Ammon's horn (tissue), 1 donor: Measurements from ENCODE around the gene ELFN1.

Experiments
- DNase-seq: peaks from one replicate; pipeline ENCODE4 v3.0.0-alpha.2; 2016; ENCODE audit warnings: low spot score

The ELFN1 gene

GRCh38 chr7:1675673-1676549, 5.8 kb downstream of the ELFN1 start:
- no peak for DNase-seq

GRCh38 chr7:1676550-1677078, 6.5 kb downstream of the ELFN1 start:
- no peak for DNase-seq

- DNase-seq: no peak
These were observed 7.4 kb downstream of the ELFN1 start for GRCh38 chr7:1677206-1678080.

GRCh38 chr7:1678081-1678543, 8.0 kb downstream of the ELFN1 start:
- no peak for DNase-seq

DNA sequence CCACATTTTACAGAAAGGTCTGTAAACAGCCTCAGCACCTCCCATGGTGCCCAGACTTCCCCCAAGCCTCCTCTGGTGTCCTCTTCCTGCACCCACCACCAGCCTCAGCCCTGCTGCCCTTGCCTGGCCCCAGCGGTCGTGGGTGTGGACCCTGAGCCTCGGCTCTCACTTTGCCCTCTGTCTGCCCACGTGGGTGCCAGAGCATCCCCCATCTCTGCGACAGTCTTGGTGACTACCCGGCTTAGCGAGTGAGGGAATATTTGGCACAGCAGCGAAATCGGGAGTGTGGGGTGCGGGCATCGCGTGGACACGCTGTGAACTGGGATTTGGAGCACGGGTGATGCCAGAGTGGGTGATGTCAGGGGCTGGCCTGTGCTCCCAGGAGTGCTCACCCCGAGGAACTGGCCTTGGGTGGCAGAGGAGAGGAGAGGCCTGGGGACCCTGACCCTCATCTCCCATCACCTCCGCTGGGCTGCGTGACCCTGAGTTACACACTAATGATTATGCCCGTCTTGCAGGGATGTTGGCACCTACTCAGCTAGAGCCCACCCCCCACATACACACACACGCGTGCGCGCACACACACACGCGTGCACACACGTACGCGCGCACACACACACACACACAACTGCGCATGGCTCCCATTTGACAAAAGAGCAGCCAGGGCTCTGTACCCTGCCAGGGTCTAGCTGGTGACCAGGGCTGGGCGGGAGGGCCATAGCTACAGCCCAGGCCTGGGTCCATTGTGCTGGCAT, 8.7 kb downstream of the ELFN1 start:
- DNase-seq: no peak

GRCh38 chr7:1679326-1679965, 9.4 kb downstream of the ELFN1 start:
- no peak for DNase-seq

DNA sequence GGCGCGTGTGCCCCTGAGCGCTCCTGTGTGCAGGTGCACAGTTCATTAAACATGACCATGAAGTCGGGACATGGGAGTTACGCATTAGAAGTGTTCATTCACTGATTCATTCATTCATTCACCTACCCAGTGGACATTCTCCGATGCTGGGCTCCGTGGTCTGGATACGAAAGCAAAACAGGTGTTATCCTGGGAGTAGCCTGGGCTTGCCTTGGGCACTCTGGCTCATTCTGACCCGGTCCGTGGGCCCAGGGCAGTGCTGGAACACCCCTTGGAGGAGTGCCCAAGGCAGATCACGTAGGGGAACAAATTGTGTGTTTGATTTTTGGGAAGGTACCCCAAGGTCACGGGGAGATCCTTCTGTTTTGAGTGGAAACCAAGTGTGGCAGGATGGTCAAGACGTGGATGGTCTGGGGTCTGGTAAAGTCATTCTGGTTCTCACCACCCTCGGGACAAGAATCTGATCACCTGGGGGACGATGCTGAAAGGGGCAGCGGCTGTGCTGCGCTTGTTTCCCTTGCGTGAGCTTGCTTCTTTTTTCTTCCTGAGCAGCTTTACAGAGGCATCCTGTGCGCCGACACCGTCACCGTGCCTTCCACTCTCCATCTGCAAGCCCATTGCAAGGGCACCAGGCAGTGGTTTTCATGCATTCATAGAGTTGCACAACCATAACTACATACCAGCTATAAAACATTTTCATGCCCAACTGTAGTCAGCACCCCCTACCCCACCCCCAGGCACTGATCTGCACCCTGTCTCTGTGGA, 10.1 kb downstream of the ELFN1 start:
- DNase-seq: no peak

GRCh38 chr7:1681581-1681980, 11.5 kb downstream of the ELFN1 start:
- no peak for DNase-seq

DNA sequence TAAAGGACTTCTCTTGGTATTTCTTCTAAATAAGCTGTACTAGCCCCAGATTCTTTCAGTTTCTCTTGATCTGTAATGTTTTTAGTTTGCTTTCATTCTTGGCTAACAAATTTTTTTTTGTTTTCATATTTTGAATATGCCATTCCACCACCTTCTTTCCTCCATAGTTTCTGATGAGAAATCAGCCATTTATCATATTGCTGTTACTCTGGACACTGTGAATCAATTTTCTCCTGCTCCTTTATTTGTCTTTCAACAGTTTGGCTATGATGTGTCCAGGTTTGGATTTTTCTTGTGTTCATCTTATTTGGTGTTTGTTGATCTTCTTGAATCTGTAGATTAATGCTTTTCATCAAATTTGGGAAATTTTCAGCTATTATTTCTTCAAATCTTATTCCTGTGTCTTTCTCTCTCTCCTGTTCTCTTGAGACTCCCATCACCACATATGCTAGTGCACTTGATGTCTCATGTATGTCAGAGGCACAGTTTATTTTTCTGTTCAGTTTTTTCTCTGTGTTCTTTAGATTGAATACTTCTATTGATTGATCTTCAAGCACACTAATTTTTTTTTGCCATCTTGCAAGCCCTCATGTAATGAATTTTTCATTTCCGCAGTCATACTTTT, 15.0 kb downstream of the ELFN1 start:
- DNase-seq: no peak

DNA sequence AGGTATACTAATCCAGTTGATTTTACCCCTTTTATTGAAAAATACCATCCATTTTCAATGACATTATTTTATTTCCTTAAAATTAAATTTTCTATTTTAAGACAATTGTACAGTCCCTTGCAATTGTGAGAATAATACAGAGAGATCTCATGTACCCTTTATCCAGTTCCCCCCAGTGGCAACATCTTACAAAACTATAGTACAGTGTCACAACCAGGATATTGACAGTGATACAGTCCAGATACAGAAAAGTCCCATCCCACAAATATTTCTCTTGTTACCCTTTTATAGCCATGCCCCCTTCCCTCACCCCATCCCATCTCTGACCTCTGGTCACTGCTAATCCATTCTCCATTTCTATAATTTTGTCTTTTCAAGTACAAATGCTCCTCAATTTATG, 18.5 kb downstream of the ELFN1 start:
- no peak for DNase-seq

- DNase-seq: no peak
These were observed 19.2 kb downstream of the ELFN1 start for GRCh38 chr7:1689311-1689710.

- no peak for DNase-seq
These were observed 20.4 kb downstream of the ELFN1 start for GRCh38 chr7:1690359-1690958.

GRCh38 chr7:1691096-1691495, 21.0 kb downstream of the ELFN1 start:
- DNase-seq: no peak

GRCh38 chr7:1691601-1692514, 21.8 kb downstream of the ELFN1 start:
- DNase-seq: peak; percentile 65

- DNase-seq: no peak
These were observed 22.7 kb downstream of the ELFN1 start for GRCh38 chr7:1692515-1693418.

- DNase-seq: no peak
These were observed 23.4 kb downstream of the ELFN1 start for GRCh38 chr7:1693419-1693990.

DNA sequence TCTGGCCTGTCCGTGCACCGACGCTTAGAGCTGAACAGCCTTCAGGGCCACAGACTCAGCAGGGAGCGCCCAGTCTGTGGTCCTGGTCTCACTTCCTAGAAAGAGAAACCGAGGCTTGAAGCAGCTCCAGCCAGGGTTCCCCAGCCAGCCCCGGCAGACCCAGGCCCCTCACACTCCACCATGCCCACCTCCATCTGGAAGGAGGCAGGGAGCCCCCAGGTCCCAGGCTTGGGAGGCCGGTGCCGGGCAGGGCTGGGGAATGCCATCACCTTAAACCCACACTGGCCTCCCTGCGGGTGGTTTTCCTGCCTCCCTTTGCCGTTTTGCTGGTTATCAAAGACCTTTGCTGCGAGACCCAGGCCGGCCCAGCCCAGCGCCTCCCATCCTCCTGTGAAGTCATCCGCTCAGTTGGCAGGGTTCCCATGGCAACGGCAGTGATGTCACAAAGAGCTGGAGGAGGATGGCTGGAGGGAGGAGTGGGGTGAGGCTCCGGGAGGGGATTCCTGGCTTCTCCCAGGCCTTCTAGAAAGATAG, 24.0 kb downstream of the ELFN1 start:
- peak; percentile 46 for DNase-seq
